Trophoblast cell (in vitro differentiated cells and primary cell): ENCODE data around the gene INTS15.

Source experiments
- DNase-seq, 2 donors: peaks; one replicate each; pipeline ENCODE4 v3.0.0-alpha.2; 2016
- H2AFZ ChIP-seq: 2 replicates; pipeline ENCODE4 v1.6.1; 2013; ENCODE audit warnings: low read length, moderate library complexity, mild to moderate bottlenecking; ENCODE audit not compliant: insufficient read depth, poor library complexity
- H2AK5ac ChIP-seq: 2 replicates; pipeline ENCODE4 v1.6.1; 2013; ENCODE audit warnings: mild to moderate bottlenecking, low read length
- H2BK120ac ChIP-seq: 2 replicates; pipeline ENCODE4 v1.6.1; 2013; ENCODE audit warnings: low read length, mild to moderate bottlenecking, moderate library complexity; ENCODE audit not compliant: insufficient read depth, poor library complexity
- H2BK12ac ChIP-seq: 2 replicates; pipeline ENCODE4 v1.6.1; 2013; ENCODE audit warnings: mild to moderate bottlenecking, low read length, moderate library complexity
- H2BK5ac ChIP-seq: 2 replicates; pipeline ENCODE4 v1.6.1; 2013; ENCODE audit warnings: low read length, low read depth, moderate library complexity, mild to moderate bottlenecking; ENCODE audit not compliant: poor library complexity
- H3K14ac ChIP-seq: 2 replicates; pipeline ENCODE4 v1.6.1; 2013; ENCODE audit warnings: mild to moderate bottlenecking, low read length
- H3K18ac ChIP-seq: 2 replicates; pipeline ENCODE4 v1.6.1; 2013; ENCODE audit warnings: mild to moderate bottlenecking, low read length
- H3K23ac ChIP-seq: 2 replicates; pipeline ENCODE4 v1.6.1; 2013; ENCODE audit warnings: low read length
- H3K27ac ChIP-seq: 2 replicates; pipeline ENCODE4 v1.5.1; 2013; ENCODE audit warnings: low read depth, mild to moderate bottlenecking, inconsistent platforms, low read length, moderate library complexity
- H3K27me3 ChIP-seq: 2 replicates; pipeline ENCODE4 v1.6.1; 2013; ENCODE audit warnings: inconsistent platforms, mild to moderate bottlenecking, low read length, moderate library complexity; ENCODE audit not compliant: insufficient read depth
- H3K36me3 ChIP-seq, 2 experiments: 1 replicate in 1 of 2; 2 replicates in 1 of 2; pipeline ENCODE4 v1.6.1; 2013; ENCODE audit warnings: low read length in 2 of 2, mild to moderate bottlenecking in 2 of 2, moderate library complexity in 1 of 2; ENCODE audit not compliant: insufficient read depth in 2 of 2, control insufficient read depth in 1 of 2
- H3K4ac ChIP-seq: 2 replicates; pipeline ENCODE4 v1.6.1; 2013; ENCODE audit warnings: low read depth, mild to moderate bottlenecking, low read length, moderate library complexity
- H3K4me1 ChIP-seq, 2 experiments: 1 replicate in 1 of 2; 2 replicates in 1 of 2; pipeline ENCODE4 v1.6.1; 2013; ENCODE audit warnings: low read length in 2 of 2, mild to moderate bottlenecking in 2 of 2, moderate library complexity in 1 of 2; ENCODE audit not compliant: insufficient read depth in 2 of 2, control insufficient read depth in 1 of 2
- H3K4me2 ChIP-seq: 2 replicates; pipeline ENCODE4 v1.6.1; 2013; ENCODE audit warnings: inconsistent platforms, mild to moderate bottlenecking, low read length, moderate library complexity
- H3K4me3 ChIP-seq: 2 replicates; pipeline ENCODE4 v1.5.1; 2013; ENCODE audit warnings: mild to moderate bottlenecking, low read depth, low read length, inconsistent platforms
- H3K79me1 ChIP-seq: one replicate; pipeline ENCODE4 v1.6.1; 2013; ENCODE audit warnings: low read length
- H3K79me2 ChIP-seq: 2 replicates; pipeline ENCODE4 v1.6.1; 2013; ENCODE audit warnings: low read length, mild to moderate bottlenecking; ENCODE audit not compliant: control insufficient read depth, insufficient read depth, poor library complexity
- H3K9ac ChIP-seq: 2 replicates; pipeline ENCODE4 v1.6.1; 2013; ENCODE audit warnings: mild to moderate bottlenecking, low read length
- H3K9me3 ChIP-seq: 2 replicates; pipeline ENCODE4 v1.6.1; 2013; ENCODE audit warnings: low read depth, mild to moderate bottlenecking, control low read depth, inconsistent platforms, low read length; ENCODE audit not compliant: insufficient read depth
- H4K12ac ChIP-seq: 2 replicates; pipeline ENCODE4 v1.6.1; 2013; ENCODE audit warnings: low read depth, mild to moderate bottlenecking, low read length, moderate library complexity
- H4K8ac ChIP-seq: 2 replicates; pipeline ENCODE4 v1.6.1; 2013; ENCODE audit warnings: low read depth, mild to moderate bottlenecking, low read length, moderate library complexity
- H4K91ac ChIP-seq: one replicate; pipeline ENCODE4 v1.6.1; 2013; ENCODE audit warnings: low read depth, mild to moderate bottlenecking, low read length, moderate library complexity
- WGBS: extraction: QIAGEN DNeasy Blood & Tissue Kit; methylation state at CpG from one replicate; pipeline ENCODE4 v1.1.7; 2013; ENCODE audit warnings: missing lambda C conversion rate; ENCODE audit not compliant: insufficient read length, insufficient coverage; ENCODE audit errors: extremely low coverage; 5-methylcytosine and 5-hydroxymethylcytosine counted together

The INTS15 gene

GRCh38 chr7:6606866-6607583, 17.2 kb downstream of the INTS15 start:
- no peak for DNase-seq
- H4K8ac ChIP-seq: no peak overlapping the region
- H3K4me3 ChIP-seq: no peak overlapping the region
- no CpG with 5 or more reads among the region's 36 CpGs for WGBS
- H3K4ac ChIP-seq: no peak overlapping the region
- H2AK5ac ChIP-seq: no peak overlapping the region
- no peak overlapping the region for H2BK12ac ChIP-seq
- no peaks in the 10 kb centered on the region for H3K79me2 ChIP-seq
- H3K27me3 ChIP-seq: no peaks in the 10 kb centered on the region
- H4K91ac ChIP-seq: no peak overlapping the region
- no peak overlapping the region for H3K23ac ChIP-seq
- no peak overlapping the region for H2BK5ac ChIP-seq
- no peaks in the 10 kb centered on the region for H3K79me1 ChIP-seq
- H2AFZ ChIP-seq: no peak overlapping the region
- H3K4me1 ChIP-seq: no peaks in the 10 kb centered on the region
- no peak overlapping the region for H3K27ac ChIP-seq
- no peak overlapping the region for H3K4me2 ChIP-seq
- no peaks in the 10 kb centered on the region for H3K9me3 ChIP-seq
- peaks cover 19 to 30% of the 10 kb centered on the region in 2 experiments for H3K36me3 ChIP-seq
- H3K14ac ChIP-seq: no peak overlapping the region
- H3K18ac ChIP-seq: no peak overlapping the region
- H2BK120ac ChIP-seq: no peak overlapping the region
- H4K12ac ChIP-seq: no peak overlapping the region
- no peak overlapping the region for H3K9ac ChIP-seq

DNA sequence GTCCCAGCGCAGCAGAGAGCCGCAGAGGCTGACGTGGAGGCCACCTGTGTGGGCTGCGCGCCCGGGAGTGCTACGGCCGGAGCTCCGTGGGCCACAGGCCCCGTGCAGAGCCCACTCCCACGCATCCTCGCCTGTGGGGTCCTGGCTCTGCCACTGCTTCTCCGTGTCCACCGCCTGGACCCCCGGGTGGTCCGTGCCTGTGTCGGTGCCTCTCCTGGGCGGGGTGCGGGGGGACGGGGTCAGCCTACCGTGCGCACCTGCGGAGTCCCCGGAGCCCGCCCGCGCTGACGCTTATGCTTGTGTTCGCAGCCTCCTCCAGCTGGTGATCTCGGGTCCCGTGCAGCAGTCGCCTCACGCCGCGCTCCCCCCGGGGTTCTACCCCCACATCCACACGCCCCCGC, 17.8 kb downstream of the INTS15 start:
- DNase-seq: no peak
- Histone ChIP-seq H3K79me1 (no peaks in the 10 kb centered on the region), H4K91ac (no peak overlapping the region)

DNA sequence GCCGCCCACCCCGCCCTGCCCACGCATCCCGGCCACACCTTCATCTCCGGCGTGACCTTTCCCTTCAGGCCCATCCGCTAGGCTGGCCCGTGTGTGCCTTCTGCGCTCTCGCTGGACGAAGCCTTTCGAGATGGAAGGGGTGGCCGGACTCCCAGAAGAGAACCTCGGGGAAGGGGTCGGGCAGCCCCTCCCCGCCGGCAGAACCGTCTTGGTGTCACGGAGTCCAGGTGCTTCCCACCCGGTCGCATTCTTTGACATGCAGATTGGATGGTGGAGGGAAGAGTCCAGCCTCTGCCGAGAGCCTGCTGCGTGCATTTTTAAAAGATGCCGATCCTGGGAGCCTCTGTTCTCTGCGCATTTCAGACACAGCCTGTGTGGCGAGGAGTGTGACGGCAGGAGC, 18.3 kb downstream of the INTS15 start:
- no peak overlapping the region for H3K27ac ChIP-seq
- H3K23ac ChIP-seq: no peak overlapping the region
- peaks cover 12 to 19% of the 10 kb centered on the region in 2 experiments for H3K36me3 ChIP-seq
- no peak overlapping the region for H2AK5ac ChIP-seq
- H4K12ac ChIP-seq: no peak overlapping the region
- no peak overlapping the region for H2BK5ac ChIP-seq
- H4K91ac ChIP-seq: no peak overlapping the region
- H3K79me1 ChIP-seq: no peaks in the 10 kb centered on the region
- no peak overlapping the region for H4K8ac ChIP-seq
- no peak overlapping the region for H3K4me2 ChIP-seq
- H3K4ac ChIP-seq: no peak overlapping the region
- DNase-seq: no peak
- no peak overlapping the region for H3K14ac ChIP-seq
- H3K9me3 ChIP-seq: no peaks in the 10 kb centered on the region
- no peak overlapping the region for H2BK12ac ChIP-seq
- no peaks in the 10 kb centered on the region for H3K27me3 ChIP-seq
- no peak overlapping the region for H3K18ac ChIP-seq
- H3K4me3 ChIP-seq: no peak overlapping the region
- no CpG with 5 or more reads among the region's 27 CpGs for WGBS
- H2BK120ac ChIP-seq: no peak overlapping the region
- no peaks in the 10 kb centered on the region for H3K79me2 ChIP-seq
- H3K9ac ChIP-seq: no peak overlapping the region
- H2AFZ ChIP-seq: no peak overlapping the region
- H3K4me1 ChIP-seq: no peaks in the 10 kb centered on the region

More for the DNA sequence above, 17.8 kb downstream of the INTS15 start:
- no peaks in the 10 kb centered on the region for H3K9me3 ChIP-seq
- H3K4me3 ChIP-seq: no peak overlapping the region
- H3K27me3 ChIP-seq: no peaks in the 10 kb centered on the region
- H3K14ac ChIP-seq: no peak overlapping the region
- H2BK5ac ChIP-seq: no peak overlapping the region
- H4K12ac ChIP-seq: no peak overlapping the region
- no peak overlapping the region for H3K18ac ChIP-seq
- H3K27ac ChIP-seq: no peak overlapping the region
- H3K4ac ChIP-seq: no peak overlapping the region
- no peak overlapping the region for H2BK120ac ChIP-seq
- WGBS: no CpG with 5 or more reads among the region's 38 CpGs
- H3K9ac ChIP-seq: no peak overlapping the region
- no peak overlapping the region for H2BK12ac ChIP-seq
- H3K36me3 ChIP-seq: peaks cover 14 to 24% of the 10 kb centered on the region in 2 experiments
- H2AFZ ChIP-seq: no peak overlapping the region
- no peak overlapping the region for H3K4me2 ChIP-seq
- H2AK5ac ChIP-seq: no peak overlapping the region
- H3K4me1 ChIP-seq: no peaks in the 10 kb centered on the region
- H4K8ac ChIP-seq: no peak overlapping the region
- H3K79me2 ChIP-seq: no peaks in the 10 kb centered on the region
- H3K23ac ChIP-seq: no peak overlapping the region

DNA sequence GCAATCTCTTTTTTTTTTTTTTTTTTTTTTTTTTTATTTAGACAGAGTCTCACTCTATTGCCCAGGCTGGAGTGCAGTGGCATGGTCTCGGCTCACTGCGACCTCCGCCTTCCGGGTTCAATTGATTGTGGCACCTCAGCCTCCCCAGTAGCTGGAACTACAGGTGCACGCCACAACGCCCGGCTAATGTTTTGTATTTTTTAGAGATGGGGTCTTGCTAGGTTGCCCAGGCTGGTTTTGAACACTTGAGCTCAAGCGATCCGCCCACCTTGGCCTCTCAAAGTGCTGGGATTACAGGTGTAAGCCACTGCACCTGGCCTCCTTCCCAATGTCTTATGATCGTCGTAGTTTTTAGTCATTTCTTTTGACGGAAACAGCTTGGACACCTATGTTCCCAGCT, 19.0 kb downstream of the INTS15 start:
- no CpG with 5 or more reads among the region's 12 CpGs for WGBS
- H3K27ac ChIP-seq: no peak overlapping the region
- no peak overlapping the region for H4K8ac ChIP-seq
- H3K14ac ChIP-seq: no peak overlapping the region
- no peak overlapping the region for H4K91ac ChIP-seq
- no peak overlapping the region for H2BK12ac ChIP-seq
- H3K79me1 ChIP-seq: no peaks in the 10 kb centered on the region
- no peaks in the 10 kb centered on the region for H3K4me1 ChIP-seq
- no peak overlapping the region for H2AFZ ChIP-seq
- H3K4ac ChIP-seq: no peak overlapping the region
- no peak for DNase-seq
- H2BK5ac ChIP-seq: no peak overlapping the region
- no peak overlapping the region for H3K4me3 ChIP-seq
- H3K9ac ChIP-seq: no peak overlapping the region
- H3K9me3 ChIP-seq: no peaks in the 10 kb centered on the region
- no peak overlapping the region for H3K4me2 ChIP-seq
- H3K79me2 ChIP-seq: no peaks in the 10 kb centered on the region
- H3K23ac ChIP-seq: no peak overlapping the region
- peaks cover 12 to 19% of the 10 kb centered on the region in 2 experiments for H3K36me3 ChIP-seq
- no peaks in the 10 kb centered on the region for H3K27me3 ChIP-seq
- no peak overlapping the region for H2AK5ac ChIP-seq
- H2BK120ac ChIP-seq: no peak overlapping the region
- H4K12ac ChIP-seq: no peak overlapping the region
- no peak overlapping the region for H3K18ac ChIP-seq
